OCI-LY1 (cell line): Measurements from ENCODE around the gene RBPMS2.

Experiments used
- CTCF ChIP-seq: fragments of 200-600 bp; sonication (generic), shearing (Covaris generic); IDR thresholded peaks from 2 replicates; pipeline ENCODE4 v1.5.1; 2017; ENCODE audit warnings: mild to moderate bottlenecking, antibody characterized with exemption, low read length, moderate library complexity, mixed read lengths
- EZH2 ChIP-seq: fragments of 200-600 bp; sonication (generic), shearing (Covaris generic); IDR thresholded peaks from 2 replicates; pipeline ENCODE4 v1.8.0; 2017; ENCODE audit warnings: borderline replicate concordance, mixed run types, mild to moderate bottlenecking, antibody characterized with exemption, low read length, moderate library complexity, mixed read lengths

GRCh38 chr15:64695561-64695992 lies 79.8 kb downstream of the RBPMS2 start:
- TF ChIP-seq CTCF: no peak
- no peak for TF ChIP-seq EZH2
